IMR-90 (cell line): ENCODE data around the gene ZSWIM5. TPM values are rescaled to one million over a fixed set of nuclear protein-coding genes. Genes with fewer than 3 reads are reported as not detected.

ENCODE experiments used
- ATAC-seq: fragments of 200-7000 bp; cut with Tn5 transposase; 2 replicates; pipeline ENCODE4 v1.9.1; 2020; ENCODE audit warnings: low read depth, mild to moderate bottlenecking, moderate library complexity
- BruUV-seq: library from RNA; stranded (reverse); fragments of 400-500 nt; replicated peaks from 2 replicates; lab custom pipeline; 2021; lab: Mats Ljungman, UMichigan
- CTCF ChIA-PET: fragments of 300-600 bp; formaldehyde crosslinking; extraction: SDS; loops from one replicate; lab custom pipeline; 2021; ENCODE audit warnings: antibody characterized with exemption; lab: Yijun Ruan, JAX
- POLR2A ChIA-PET: fragments of 300-600 bp; sonication (Branson Sonifier 250); formaldehyde crosslinking; loops from one replicate; lab custom pipeline; 2022; ENCODE audit warnings: antibody characterized with exemption; ENCODE audit not compliant: unreplicated experiment; lab: Charles Lee
- DNase-seq: peaks from one replicate; pipeline ENCODE4 v3.0.0; 2013
- H2AFZ ChIP-seq: replicated peaks from 2 replicates; pipeline ENCODE3; 2013; ENCODE audit warnings: low read length, mild to moderate bottlenecking; ENCODE audit not compliant: poor library complexity
- H2AK5ac ChIP-seq: 2 replicates; pipeline ENCODE4 v1.6.1; 2013; ENCODE audit warnings: low read depth, low read length, inconsistent platforms
- H2AK9ac ChIP-seq: replicated peaks from 2 replicates; pipeline ENCODE3; 2013; ENCODE audit warnings: mild to moderate bottlenecking, low read depth, low read length, moderate library complexity; ENCODE audit not compliant: poor library complexity
- H2BK120ac ChIP-seq: 2 replicates; pipeline ENCODE4 v1.6.1; 2013; ENCODE audit warnings: low read depth, low read length, inconsistent platforms
- H2BK15ac ChIP-seq: 3 replicates; pipeline ENCODE4 v1.6.1; 2013; ENCODE audit warnings: low read depth, low read length, inconsistent platforms
- H2BK20ac ChIP-seq: 2 replicates; pipeline ENCODE4 v1.6.1; 2013; ENCODE audit warnings: low read depth, mild to moderate bottlenecking, inconsistent platforms, low read length, moderate library complexity
- H2BK5ac ChIP-seq: 2 replicates; pipeline ENCODE4 v1.6.1; 2013; ENCODE audit warnings: mild to moderate bottlenecking, low read depth, low read length, inconsistent platforms; ENCODE audit not compliant: poor library complexity, severe bottlenecking
- H3K14ac ChIP-seq: replicated peaks from 2 replicates; pipeline ENCODE4 v1.6.1; 2013; ENCODE audit warnings: low read depth, low read length, inconsistent platforms
- H3K18ac ChIP-seq: 2 replicates; pipeline ENCODE4 v1.6.1; 2013; ENCODE audit warnings: low read depth, low read length, control low read depth
- H3K23ac ChIP-seq: 2 replicates; pipeline ENCODE4 v1.6.1; 2013; ENCODE audit warnings: low read depth, low read length, inconsistent platforms
- H3K27ac ChIP-seq: 2 replicates; pipeline ENCODE4 v1.5.1; 2013; ENCODE audit warnings: mild to moderate bottlenecking, control low read depth, low read length; ENCODE audit not compliant: insufficient read depth
- H3K27me3 ChIP-seq: 2 replicates; pipeline ENCODE4 v1.6.1; 2013; ENCODE audit warnings: low read length; ENCODE audit not compliant: control insufficient read depth, insufficient read depth
- H3K36me3 ChIP-seq: 2 replicates; pipeline ENCODE4 v1.6.1; 2013; ENCODE audit warnings: low read length, mixed read lengths; ENCODE audit not compliant: control insufficient read depth, insufficient read depth
- H3K4ac ChIP-seq: 2 replicates; pipeline ENCODE4 v1.6.1; 2013; ENCODE audit warnings: low read depth, low read length, inconsistent platforms
- H3K4me1 ChIP-seq: 2 replicates; pipeline ENCODE4 v1.6.1; 2013; ENCODE audit warnings: low read length, mixed read lengths; ENCODE audit not compliant: control insufficient read depth, insufficient read depth
- H3K4me2 ChIP-seq: 2 replicates; pipeline ENCODE4 v1.6.1; 2013; ENCODE audit warnings: low read depth, mild to moderate bottlenecking, control low read depth, low read length, moderate library complexity
- H3K4me3 ChIP-seq: 2 replicates; pipeline ENCODE4 v1.5.1; 2013; ENCODE audit warnings: low read depth, mild to moderate bottlenecking, control low read depth, low read length, moderate library complexity; ENCODE audit not compliant: insufficient read depth
- H3K56ac ChIP-seq: 2 replicates; pipeline ENCODE4 v1.6.1; 2013; ENCODE audit warnings: low read length, inconsistent platforms; ENCODE audit not compliant: insufficient read depth; ENCODE audit errors: extremely low read depth
- H3K79me1 ChIP-seq, 2 experiments: 2 replicates each; pipeline ENCODE4 v1.6.1; 2013; ENCODE audit warnings: low read length in 2 of 2, inconsistent platforms in 1 of 2, low read depth in 1 of 2
- H3K9ac ChIP-seq: 2 replicates; pipeline ENCODE4 v1.6.1; 2013; ENCODE audit warnings: low read depth, low read length, control low read depth
- H3K9me1 ChIP-seq: 2 replicates; pipeline ENCODE4 v1.6.1; 2013; ENCODE audit warnings: low read length, inconsistent platforms; ENCODE audit not compliant: insufficient read depth
- H3K9me3 ChIP-seq: 2 replicates; pipeline ENCODE4 v1.6.1; 2013; ENCODE audit warnings: low read length; ENCODE audit not compliant: control insufficient read depth, insufficient read depth
- H4K20me1 ChIP-seq: 2 replicates; pipeline ENCODE4 v1.6.1; 2013; ENCODE audit warnings: low read length, inconsistent platforms; ENCODE audit not compliant: insufficient read depth
- H4K5ac ChIP-seq: 2 replicates; pipeline ENCODE4 v1.6.1; 2013; ENCODE audit warnings: mild to moderate bottlenecking, low read depth, low read length, control low read depth
- H4K8ac ChIP-seq, 2 experiments: 2 replicates each; pipeline ENCODE4 v1.6.1; 2013; ENCODE audit warnings: low read depth in 2 of 2, low read length in 2 of 2, control low read depth in 1 of 2, inconsistent platforms in 1 of 2
- H4K91ac ChIP-seq: 2 replicates; pipeline ENCODE4 v1.6.1; 2013; ENCODE audit warnings: low read depth, low read length, inconsistent platforms; ENCODE audit not compliant: insufficient read depth
- BHLHE40 ChIP-seq: fragments of 150-350 bp; IDR thresholded peaks from 2 replicates; pipeline ENCODE4 v1.6.1; 2016; ENCODE audit warnings: mild to moderate bottlenecking, low read depth, low read length
- FOS ChIP-seq: fragments of 150-350 bp; IDR thresholded peaks from 2 replicates; pipeline ENCODE4 v1.6.1; 2016; ENCODE audit warnings: low read depth, low read length
- MAFK ChIP-seq: IDR thresholded peaks from 2 replicates; pipeline ENCODE4 v1.6.1; 2012; ENCODE audit warnings: low read depth, low read length, improper control_type of control experiment
- WGBS, 2 experiments: methylation state at CpG; one replicate each; pipeline versions ENCODE4 v1.1.5 to v1.1.7; 2013; ENCODE audit warnings: missing lambda C conversion rate in 2 of 2; ENCODE audit not compliant: insufficient read length in 1 of 2; ENCODE audit errors: extremely low coverage in 2 of 2; 5-methylcytosine and 5-hydroxymethylcytosine counted together
- dilution Hi-C: fragments of 300-500 bp; cut with HindIII; formaldehyde crosslinking; loops from one replicate; pipeline ENCODE4 v1.14.3; 2018; ENCODE audit warnings: low sequenced_read_pairs; ENCODE audit not compliant: unreplicated experiment
- in situ Hi-C: fragments of 300-500 bp; cut with MboI; formaldehyde crosslinking; loops from 3 replicates; pipeline ENCODE4 v1.14.3; 2019; ENCODE audit warnings: low sequenced_read_pairs, inconsistent platforms, mixed read lengths
- intact Hi-C: fragments of 100-400 bp; cut with micrococcal nuclease; formaldehyde crosslinking; loops from 2 replicates; pipeline ENCODE4 v1.10.0; 2022
- polyA plus RNA-seq, 3 experiments: library from polyadenylated mRNA; depleted of rRNA; stranded (reverse); fragments of >200 nt; gene quantifications; 2 replicates each; pipeline ENCODE4 v1.2.3, GENCODE V29; 2012; ENCODE audit warnings: low replicate concordance in 1 of 3
- total RNA-seq: library from RNA; depleted of rRNA; stranded (reverse); fragments of >200 nt; gene quantifications from 2 replicates; pipeline ENCODE4 v1.2.3, GENCODE V29; 2012

Gene ZSWIM5
- total and polyA plus RNA-seq, 2 of the 4 experiments (the other 2 are of a cell fraction), result under 0.01 to 0.03 TPM

DNA sequence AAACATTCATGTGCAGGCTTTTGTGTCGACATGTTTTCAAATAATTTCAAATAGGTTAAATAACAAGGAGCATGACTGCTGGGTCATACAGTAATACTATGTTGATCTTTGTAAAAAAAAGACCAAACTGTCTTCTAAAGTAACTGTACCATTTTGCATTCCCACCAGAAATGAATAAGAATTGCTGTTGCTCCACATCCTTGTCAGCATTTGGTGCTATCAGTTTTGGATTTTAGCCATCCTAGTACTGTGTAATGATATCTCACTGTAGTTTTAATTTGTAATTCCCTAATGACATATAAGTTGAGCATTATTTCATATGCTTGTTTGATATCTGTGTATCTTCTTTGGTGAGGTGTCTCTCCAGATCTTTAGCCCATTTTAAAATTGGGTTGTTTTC, 182.7 kb downstream of the ZSWIM5 start:
- intact Hi-C loops (no loop called here), in situ Hi-C loops (no loop called here)
- no TSS peak for BruUV-seq

More for the DNA sequence above, 182.7 kb downstream of the ZSWIM5 start:
- peaks cover 1% of the 10 kb centered on the region; the same call in 1 of the 2 replicates for H3K27me3 ChIP-seq
- no peak overlapping the region for H4K5ac ChIP-seq
- no peak overlapping the region for H4K91ac ChIP-seq
- H3K4me2 ChIP-seq, result no peak overlapping the region
- no peak overlapping the region for H3K18ac ChIP-seq
- H2AFZ ChIP-seq, result no peak overlapping the region
- H4K20me1 ChIP-seq, result no peaks in the 10 kb centered on the region
- H3K4me1 ChIP-seq, result no peaks in the 10 kb centered on the region
- dilution Hi-C loops, result no loop called here
- H3K56ac ChIP-seq, result no peak overlapping the region
- H2BK15ac ChIP-seq, result no peak overlapping the region
- ChIA-PET CTCF (no interaction called here), POLR2A (no interaction called here)
- WGBS, 2 experiments, result no CpG with 5 or more reads among the region's 1 CpG
- TF ChIP-seq MAFK (no peak), BHLHE40 (no peak), FOS (no peak)
- no peak overlapping the region for H3K23ac ChIP-seq
- H3K27ac ChIP-seq, result no peak overlapping the region
- H3K36me3 ChIP-seq, result no peaks in the 10 kb centered on the region
- no peak overlapping the region for H2BK120ac ChIP-seq
- H3K9ac ChIP-seq, result no peak overlapping the region
- H3K9me1 ChIP-seq, result no peaks in the 10 kb centered on the region
- H3K14ac ChIP-seq, result no peak overlapping the region
- H3K9me3 ChIP-seq, result no peaks in the 10 kb centered on the region
- no peak overlapping the region for H2BK5ac ChIP-seq
- no peak overlapping the region for H4K8ac ChIP-seq
- H3K79me1 ChIP-seq, result no peaks in the 10 kb centered on the region
- H2AK9ac ChIP-seq, result no peak overlapping the region
- H3K4me3 ChIP-seq, result no peak overlapping the region
- no peak overlapping the region for H3K4ac ChIP-seq
- DNase-seq, result no peak
- H2AK5ac ChIP-seq, result no peak overlapping the region
- no peak overlapping the region for H2BK20ac ChIP-seq
- ATAC-seq, result no peak
